GM21390 (cell line): ENCODE results near the gene MAFB.
A peak's percentile ranks its signal among the peaks of the same experiment; 100 is the strongest.

Source experiments
- ATAC-seq: cut with Tn5 transposase; IDR thresholded peaks from one replicate; pipeline ENCODE4 v1.9.1; 2021; ENCODE audit not compliant: unreplicated experiment

The MAFB gene

DNA sequence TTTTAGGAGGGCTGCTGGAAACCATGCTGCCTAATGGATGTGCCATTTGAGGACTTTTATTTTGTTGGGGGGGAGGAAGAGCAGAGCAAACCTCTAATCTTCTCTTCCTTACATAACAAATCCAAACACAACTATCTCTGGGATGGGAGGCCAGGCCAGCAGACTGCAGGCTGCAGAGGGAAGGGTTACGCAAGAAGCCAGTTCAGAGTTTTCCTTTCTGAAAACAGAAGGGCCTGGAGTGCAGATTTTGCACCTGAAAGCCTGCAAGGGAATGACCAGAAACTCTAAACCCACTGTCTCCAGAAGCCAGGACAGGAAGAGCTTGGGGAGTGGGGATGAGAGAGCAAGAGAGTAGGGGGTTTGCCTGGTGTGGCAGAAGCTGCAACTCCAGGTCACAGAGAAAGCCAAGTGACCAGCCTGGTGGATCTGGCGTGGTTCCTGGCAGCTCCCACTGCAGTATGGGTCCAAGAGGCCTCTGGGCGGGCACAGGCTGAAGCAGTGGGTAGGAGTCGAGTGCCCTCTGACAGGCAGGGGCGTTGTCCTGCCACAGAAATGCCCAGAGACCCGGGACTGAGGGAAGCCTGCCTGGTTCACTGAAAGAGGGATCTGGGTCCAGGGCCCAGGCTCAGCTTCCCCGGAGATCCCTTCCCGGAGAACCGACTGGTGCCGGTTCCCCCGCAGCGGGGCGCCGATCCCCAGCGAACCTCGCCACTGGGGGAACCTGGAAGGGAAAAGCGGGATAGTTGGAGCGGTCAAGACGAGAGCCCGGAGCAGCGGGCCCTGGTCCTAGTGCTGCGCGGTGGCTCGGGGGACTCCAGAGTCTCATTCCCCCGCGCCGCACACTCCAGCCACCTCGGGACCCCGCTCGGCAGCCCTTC lies 6.7 kb downstream of the MAFB start:
- no peak for ATAC-seq

GRCh38 chr20:40681684-40682083 lies 7.4 kb downstream of the MAFB start:
- no peak for ATAC-seq

DNA sequence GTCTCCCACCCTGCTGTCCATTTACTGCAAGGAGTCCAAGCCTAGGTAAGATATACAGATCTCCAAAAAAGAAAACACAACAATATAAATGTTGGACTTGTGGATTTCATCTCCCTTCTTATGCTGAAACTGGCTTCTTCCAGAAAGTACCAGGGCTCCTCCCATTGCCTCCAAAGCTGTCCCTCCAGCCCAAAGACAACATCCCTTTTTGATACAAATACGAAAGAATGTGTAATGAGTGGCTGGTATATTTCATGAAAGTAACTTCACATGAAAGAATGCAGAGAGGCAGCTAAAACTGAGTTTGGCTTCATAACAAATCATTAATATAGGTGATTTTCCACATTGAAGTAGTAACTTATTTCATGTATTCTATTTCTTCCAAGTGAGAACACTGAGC lies 7.9 kb downstream of the MAFB start:
- no peak for ATAC-seq

- ATAC-seq: peak; percentile 87
Observed at GRCh38 chr20:40680161-40680959, 8.7 kb downstream of the MAFB start.

DNA sequence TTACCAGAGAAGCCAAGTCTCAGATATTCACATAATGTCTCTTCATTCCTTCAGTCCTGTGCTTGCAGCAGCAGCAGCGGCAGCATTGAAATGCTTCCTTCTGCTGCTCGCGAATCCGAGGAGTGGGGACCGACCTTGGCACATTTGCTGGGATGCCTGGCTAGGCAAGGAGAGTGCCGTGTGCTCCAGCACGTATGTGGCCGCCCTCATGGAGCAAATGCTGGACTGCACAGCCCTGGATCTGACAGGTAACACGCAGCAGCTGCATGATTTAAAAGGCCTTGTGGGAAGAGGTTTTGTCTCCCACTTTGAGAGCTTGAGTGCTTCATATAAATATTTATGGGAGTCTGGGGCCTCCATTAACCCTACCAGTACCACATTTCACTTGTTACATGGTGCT lies 9.9 kb downstream of the MAFB start:
- no peak for ATAC-seq

- ATAC-seq: no peak
Observed at GRCh38 chr20:40678286-40678875, 10.7 kb downstream of the MAFB start.

- ATAC-seq: no peak
Observed at GRCh38 chr20:40677343-40677924, 11.6 kb downstream of the MAFB start.

DNA sequence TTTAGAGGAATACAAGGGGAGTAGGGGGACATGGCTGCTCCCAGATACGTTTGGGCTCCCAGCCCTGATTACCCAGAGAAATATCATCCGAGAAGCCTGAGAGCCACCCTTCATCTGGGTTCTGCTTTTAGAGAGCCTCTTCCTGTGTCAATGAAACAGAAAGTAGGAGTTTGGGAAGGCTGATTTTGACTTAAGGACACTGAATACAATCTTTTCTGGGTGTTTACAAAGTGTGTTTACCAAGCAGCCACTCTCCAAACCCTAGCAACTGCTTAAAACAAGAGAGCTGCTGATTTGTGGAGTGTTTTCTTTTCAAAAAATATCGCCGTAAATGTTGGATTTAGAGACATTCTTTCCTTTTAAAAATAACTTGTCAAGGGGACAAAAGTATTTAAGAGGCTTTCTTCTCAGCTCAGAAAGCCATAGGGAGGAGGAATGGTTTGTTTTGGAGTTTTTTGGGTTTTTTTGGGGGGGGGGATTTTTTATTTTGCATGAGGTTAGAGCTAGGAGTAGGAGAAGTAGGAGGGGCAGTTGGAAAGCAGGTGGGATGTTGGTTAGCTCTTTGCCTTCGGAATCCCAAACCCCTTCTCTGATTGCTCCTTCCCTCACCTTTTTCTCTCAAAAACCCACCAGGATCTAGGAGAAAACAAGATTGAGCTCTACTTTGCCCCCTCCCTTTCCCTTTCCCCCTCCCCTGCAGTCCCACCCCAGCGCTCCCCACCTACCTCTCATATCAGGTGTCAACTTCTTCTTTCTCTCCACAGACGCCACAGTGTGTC lies 12.4 kb downstream of the MAFB start:
- no peak for ATAC-seq

GRCh38 chr20:40675599-40676221 lies 13.3 kb downstream of the MAFB start:
- ATAC-seq: no peak

DNA sequence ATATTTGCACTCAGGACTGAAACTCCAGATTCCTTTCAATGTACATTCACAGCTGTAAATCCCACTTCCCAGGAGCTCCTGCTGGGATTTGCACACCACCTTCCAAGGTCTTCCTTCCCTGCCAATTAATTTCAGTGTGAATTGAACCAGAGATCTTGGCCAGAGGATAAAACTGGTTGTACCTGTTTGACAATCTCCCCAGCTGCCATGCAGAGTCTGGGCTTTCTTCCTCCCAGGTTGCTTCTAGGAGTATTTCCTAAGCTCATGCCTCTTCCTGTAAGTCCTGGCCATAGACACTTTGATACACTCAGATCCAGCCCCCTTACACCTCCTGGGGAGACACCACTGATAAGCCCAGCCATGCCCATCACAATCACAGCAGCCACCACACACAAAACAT lies 15.6 kb downstream of the MAFB start:
- no peak for ATAC-seq

- ATAC-seq: no peak
Observed at GRCh38 chr20:40672095-40672494, 16.9 kb downstream of the MAFB start.

- ATAC-seq: no peak
Observed at GRCh38 chr20:40670253-40670652, 18.8 kb downstream of the MAFB start.

- no peak for ATAC-seq
Observed at GRCh38 chr20:40669692-40670091, 19.3 kb downstream of the MAFB start.

- no peak for ATAC-seq
Observed at GRCh38 chr20:40668449-40669228, 20.4 kb downstream of the MAFB start.

DNA sequence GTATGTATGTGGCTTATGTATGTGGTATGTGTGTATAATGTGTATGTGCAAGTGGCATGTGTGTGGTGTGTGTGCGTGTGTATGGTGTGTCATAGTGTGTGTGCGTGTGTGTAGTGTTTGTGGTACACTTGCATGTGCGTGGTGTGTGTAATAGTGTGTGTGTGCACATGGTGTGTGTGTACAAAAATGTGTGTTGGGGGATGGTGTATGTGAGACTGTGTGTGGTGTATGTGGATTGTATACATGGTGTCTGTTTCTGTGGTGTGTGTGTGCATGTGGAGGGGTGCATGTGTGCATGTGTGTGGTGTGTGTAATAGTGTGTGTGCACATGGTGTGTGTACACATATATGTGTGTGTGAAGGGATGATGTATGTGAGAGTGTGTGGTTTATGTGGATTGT lies 21.5 kb downstream of the MAFB start:
- no peak for ATAC-seq

GRCh38 chr20:40666336-40666735 lies 22.7 kb downstream of the MAFB start:
- ATAC-seq: no peak

- ATAC-seq: no peak
Observed at GRCh38 chr20:40664891-40665290, 24.1 kb downstream of the MAFB start.

- no peak for ATAC-seq
Observed at GRCh38 chr20:40663991-40664880, 24.8 kb downstream of the MAFB start.
